ENCODE data around the gene ABCF2. TPM values are rescaled to one million over a fixed set of nuclear protein-coding genes. Genes with fewer than 3 reads are reported as not detected.

The ABCF2 gene
- total RNA-seq, 1 donor from 2014 or later, result 23.9 TPM

- ATAC-seq (ENCODE audit: poor library complexity) (no peak), DNase-seq (peak; percentile 34)
- intact Hi-C loops (cut with DNase I), result no loop called here
Observed at GRCh38 chr7:151254851-151255250, 27.8 kb upstream of the ABCF2 start.

DNA sequence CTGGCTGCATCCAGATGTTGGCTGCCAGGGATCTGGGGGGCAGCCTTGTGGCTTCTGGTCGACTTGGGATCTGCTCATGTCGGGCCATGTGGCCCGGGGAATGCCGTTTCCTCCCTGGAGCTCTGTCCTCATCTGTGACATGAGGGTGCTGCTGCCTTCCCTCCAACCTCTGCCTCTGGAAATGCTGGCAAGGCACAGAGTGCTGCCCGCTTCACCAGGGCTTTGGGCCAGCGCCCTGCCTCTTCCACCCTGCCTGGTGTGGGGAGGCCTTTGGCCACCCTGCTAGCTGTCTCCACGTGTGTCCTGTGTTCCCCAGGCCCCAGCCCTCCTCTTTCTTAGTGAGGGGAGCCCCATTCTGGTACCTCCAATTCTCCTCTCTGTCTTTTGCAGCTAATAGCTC, 27.3 kb upstream of the ABCF2 start:
- intact Hi-C loops (cut with DNase I), result no loop called here
- DNase-seq (peak; percentile 63), ATAC-seq (ENCODE audit: poor library complexity) (peak; percentile 33)

GRCh38 chr7:151252961-151253711, 26.1 kb upstream of the ABCF2 start:
- peak; percentile 37 for DNase-seq
- intact Hi-C loops (cut with DNase I), result no loop called here
- no peak for ATAC-seq (ENCODE audit: poor library complexity)

DNA sequence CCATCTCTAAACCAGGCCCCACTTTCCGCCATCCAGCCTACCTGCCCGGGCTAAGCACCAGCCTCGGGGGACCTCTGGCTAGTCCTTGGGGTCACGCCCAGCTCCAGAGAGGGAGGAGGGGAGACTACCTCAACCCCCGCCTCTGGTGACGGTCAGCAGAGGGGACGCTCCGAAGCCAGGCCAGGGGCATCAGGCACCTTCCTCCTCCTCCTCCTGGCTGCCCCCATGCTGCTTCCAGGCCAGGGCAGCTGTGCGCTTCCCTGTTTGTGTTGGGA, 25.5 kb upstream of the ABCF2 start:
- DNase-seq, result no peak
- intact Hi-C loops (cut with DNase I), result no loop called here
- no peak for ATAC-seq (ENCODE audit: poor library complexity)

DNA sequence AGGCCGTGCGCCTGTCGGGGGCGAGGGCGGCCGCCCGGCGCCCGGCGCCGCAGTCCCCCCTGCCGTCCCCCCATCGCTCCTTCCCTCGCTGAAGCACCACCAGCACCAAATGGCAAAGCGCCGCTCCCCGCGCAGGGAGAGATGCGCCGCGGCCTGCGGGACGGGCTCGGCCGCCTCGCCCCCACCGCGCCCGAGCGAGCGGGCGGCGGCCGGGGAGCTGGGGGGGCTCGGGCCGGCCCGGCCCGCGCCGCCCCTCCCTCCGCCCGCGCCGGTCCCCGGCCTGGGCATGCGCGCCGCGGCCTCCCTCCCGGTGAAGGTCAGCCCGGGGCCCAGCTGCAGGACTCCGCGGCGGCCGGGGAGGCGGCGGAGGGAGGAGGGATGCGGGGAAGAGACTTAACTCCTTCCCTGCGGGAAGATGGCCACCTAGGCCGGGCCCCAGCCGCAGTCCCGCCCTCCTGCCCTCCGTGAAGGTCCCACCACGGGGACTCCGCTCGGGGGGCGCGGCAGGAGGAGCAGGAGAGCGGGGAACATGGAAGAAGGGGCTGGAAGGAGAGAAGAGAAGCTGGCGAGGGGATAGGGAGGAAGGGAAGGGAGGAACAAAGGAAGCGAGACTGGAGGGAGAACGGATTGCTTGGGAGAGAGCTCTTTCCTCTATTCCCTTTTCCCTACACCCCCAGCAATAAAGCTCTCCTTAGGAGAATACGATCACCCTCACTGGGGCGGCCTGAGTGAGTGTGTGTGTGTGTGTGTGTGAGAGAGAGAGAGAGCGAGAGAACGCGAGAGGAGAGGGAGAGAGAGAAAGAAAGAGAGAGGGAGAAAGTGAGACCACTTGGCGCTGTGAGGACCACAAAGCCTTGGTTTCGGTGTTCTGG, 24.9 kb upstream of the ABCF2 start:
- intact Hi-C loops (cut with DNase I), result no loop called here
- DNase-seq, result peak; percentile 86
- peak; percentile 55 for ATAC-seq (ENCODE audit: poor library complexity)

- no peak for ATAC-seq (ENCODE audit: poor library complexity)
- DNase-seq, result peak; percentile 68
- intact Hi-C loops (cut with DNase I), result no loop called here
Observed at GRCh38 chr7:151251328-151251688, 24.3 kb upstream of the ABCF2 start.

- intact Hi-C loops (cut with DNase I), result no loop called here
- no peak for ATAC-seq (ENCODE audit: poor library complexity)
- no peak for DNase-seq
Observed at GRCh38 chr7:151250181-151251132, 23.5 kb upstream of the ABCF2 start.

GRCh38 chr7:151249732-151250072, 22.7 kb upstream of the ABCF2 start:
- peak; percentile 54 for ATAC-seq (ENCODE audit: poor library complexity)
- intact Hi-C loops (cut with DNase I), result loop anchor here (5.0 to 10.0 kb wide), 2 partner anchors 53 to 125 kb away; no protein-coding TSS in a partner anchor
- DNase-seq, result peak; percentile 77

- peak; percentile 85 for DNase-seq
- peak; percentile 36 for ATAC-seq (ENCODE audit: poor library complexity)
- intact Hi-C loops (cut with DNase I), result loop anchor here (5.0 to 10.0 kb wide), 2 partner anchors 53 to 124 kb away; no protein-coding TSS in a partner anchor
Observed at GRCh38 chr7:151249034-151249731, 22.2 kb upstream of the ABCF2 start.

DNA sequence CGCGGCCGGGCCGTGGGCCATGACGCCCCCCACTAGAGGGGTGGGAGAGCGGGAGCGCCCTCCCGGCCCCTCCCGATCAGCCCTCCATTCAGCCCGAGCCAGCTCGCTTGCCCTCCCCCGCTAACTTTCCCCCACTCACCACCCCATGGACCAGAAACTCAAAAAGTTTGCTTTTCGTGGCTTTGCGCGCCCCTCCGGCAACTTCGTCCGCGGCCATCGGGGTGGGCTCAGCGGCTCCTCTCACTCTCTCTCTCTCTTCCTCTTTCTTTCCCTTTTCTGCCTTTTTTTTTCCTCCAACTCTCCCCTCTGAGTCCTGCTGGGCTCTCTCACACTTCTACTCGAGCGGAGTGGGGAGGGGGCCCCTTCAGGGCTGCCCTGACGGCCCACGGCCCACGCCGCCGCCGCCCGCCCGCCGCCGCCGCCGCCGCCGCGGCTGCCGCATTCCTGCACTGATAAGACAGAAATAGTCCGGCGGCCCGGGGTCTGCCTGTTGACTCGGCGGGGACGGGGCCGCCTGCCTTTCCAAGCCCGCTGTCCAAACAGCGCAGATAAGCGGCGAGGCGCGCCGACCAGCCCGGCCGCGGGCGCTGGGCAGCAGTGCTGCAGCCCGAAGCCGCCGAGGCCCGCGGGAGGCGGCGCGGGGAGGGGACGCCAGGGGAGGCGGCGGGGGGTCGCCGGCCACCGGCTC, 21.5 kb upstream of the ABCF2 start, which contains the start of gene SMARCD3:
Gene SMARCD3 (minus strand): TSS at position 349 of the 688 bp plus-strand sequence. CDS start 132 bp downstream, at position 217.
- DNase-seq (peak; percentile 87), ATAC-seq (ENCODE audit: poor library complexity) (peak; percentile 52)
- intact Hi-C loops (cut with DNase I), result loop anchor here (5.0 to 10.0 kb wide), 2 partner anchors 54 to 124 kb away; no protein-coding TSS in a partner anchor

GRCh38 chr7:151247611-151248345, 20.8 kb upstream of the ABCF2 start:
- no peak for DNase-seq
- peak; percentile 11 for ATAC-seq (ENCODE audit: poor library complexity)
- intact Hi-C loops (cut with DNase I), result loop anchor here (5.0 to 10.0 kb wide), 2 partner anchors 55 to 123 kb away; no protein-coding TSS in a partner anchor

GRCh38 chr7:151246851-151247580, 20.0 kb upstream of the ABCF2 start:
- DNase-seq, result no peak
- intact Hi-C loops (cut with DNase I), result loop anchor here (5.0 to 10.0 kb wide), 2 partner anchors 55 to 122 kb away; no protein-coding TSS in a partner anchor
- peak; percentile 3 for ATAC-seq (ENCODE audit: poor library complexity)

GRCh38 chr7:151246102-151246850, 19.3 kb upstream of the ABCF2 start:
- no peak for ATAC-seq (ENCODE audit: poor library complexity)
- intact Hi-C loops (cut with DNase I), result loop anchor here (5.0 to 10.0 kb wide), 2 partner anchors 56 to 121 kb away; no protein-coding TSS in a partner anchor
- DNase-seq, result no peak

GRCh38 chr7:151245360-151246101, 18.5 kb upstream of the ABCF2 start:
- intact Hi-C loops (cut with DNase I), result loop anchor here (5.0 to 10.0 kb wide), 2 partner anchors 57 to 121 kb away; no protein-coding TSS in a partner anchor
- ATAC-seq (ENCODE audit: poor library complexity) (no peak), DNase-seq (peak; percentile 67)
